WTC11 (cell line): ENCODE results near the gene ICAM3. TPM values are rescaled to one million over a fixed set of nuclear protein-coding genes. Genes with fewer than 3 reads are reported as not detected.

ENCODE experiments used
- ATAC-seq: fragments of 200-7000 bp; cut with Tn5 transposase; 2 replicates; pipeline ENCODE4 v1.10.0; 2021; ENCODE audit warnings: mild to moderate bottlenecking, moderate library complexity
- CTCF ChIA-PET: fragments of 300-600 bp; sonication (Branson Sonifier 250); formaldehyde crosslinking; loops from one replicate; lab custom pipeline; 2021; ENCODE audit warnings: antibody characterized with exemption; lab: Charles Lee
- POLR2A ChIA-PET: fragments of 350-600 bp; sonication (Branson Sonifier 250); formaldehyde crosslinking; loops from one replicate; lab custom pipeline; 2021; ENCODE audit warnings: antibody characterized with exemption; lab: Charles Lee
- DNase-seq: peaks from one replicate; pipeline ENCODE4 v3.0.0; 2021; ENCODE audit warnings: low spot score
- H3K27ac Mint-ChIP-seq: 2 replicates; pipeline ENCODE4 v1.8.0; 2021; ENCODE audit warnings: mixed read lengths
- H3K27me3 Mint-ChIP-seq: 2 replicates; pipeline ENCODE4 v1.8.0; 2021; ENCODE audit warnings: low read depth, mild to moderate bottlenecking, moderate library complexity, mixed read lengths
- H3K36me3 Mint-ChIP-seq: 2 replicates; pipeline ENCODE4 v1.8.0; 2021; ENCODE audit warnings: mixed read lengths
- H3K4me1 Mint-ChIP-seq: 2 replicates; pipeline ENCODE4 v1.8.0; 2022; ENCODE audit warnings: mixed read lengths
- H3K4me3 Mint-ChIP-seq: 2 replicates; pipeline ENCODE4 v1.8.0; 2021; ENCODE audit warnings: mild to moderate bottlenecking, moderate library complexity, mixed read lengths
- H3K9me3 Mint-ChIP-seq: 2 replicates; pipeline ENCODE4 v1.8.0; 2021; ENCODE audit warnings: mixed read lengths
- CBFB ChIP-seq: sonication (generic); formaldehyde crosslinking; IDR thresholded peaks from 2 replicates; pipeline ENCODE4 v1.8.1; 2022; ENCODE audit warnings: mild to moderate bottlenecking, low read depth, missing genetic modification reagents
- CDX4 ChIP-seq: fragments of 250-450 bp; sonication (Bioruptor Pico); IDR thresholded peaks from 2 replicates; pipeline ENCODE4 v1.9.0; 2021; ENCODE audit warnings: moderate library complexity, mild to moderate bottlenecking, inconsistent platforms, borderline replicate concordance
- CREB1 ChIP-seq: sonication (generic); formaldehyde crosslinking; IDR thresholded peaks from 2 replicates; pipeline ENCODE4 v1.8.0; 2023; ENCODE audit warnings: mild to moderate bottlenecking, missing genetic modification reagents
- CREM ChIP-seq: sonication (generic); formaldehyde crosslinking; IDR thresholded peaks from 2 replicates; pipeline ENCODE4 v1.8.1; 2022; ENCODE audit warnings: mild to moderate bottlenecking, missing genetic modification reagents, moderate library complexity
- CTCF ChIP-seq: fragments of 200-600 bp; IDR thresholded peaks from 2 replicates; pipeline ENCODE4 v1.8.0; 2022; ENCODE audit warnings: antibody characterized with exemption
- E2F4 ChIP-seq: sonication (generic); formaldehyde crosslinking; IDR thresholded peaks from 2 replicates; pipeline ENCODE4 v1.8.1; 2022; ENCODE audit warnings: low read depth, mild to moderate bottlenecking, moderate library complexity, missing genetic modification reagents, borderline replicate concordance
- EMX1 ChIP-seq: fragments of 250-450 bp; sonication (Bioruptor Pico); IDR thresholded peaks from 2 replicates; pipeline ENCODE4 v1.8.0; 2021; ENCODE audit warnings: mild to moderate bottlenecking
- FOXK1 ChIP-seq: sonication (generic); formaldehyde crosslinking; IDR thresholded peaks from 2 replicates; pipeline ENCODE4 v1.8.0; 2022; ENCODE audit warnings: mild to moderate bottlenecking, moderate library complexity, missing genetic modification reagents
- GABPB1 ChIP-seq: sonication (generic); formaldehyde crosslinking; IDR thresholded peaks from 2 replicates; pipeline ENCODE4 v1.8.1; 2023; ENCODE audit warnings: mild to moderate bottlenecking, missing genetic modification reagents
- GTF2I ChIP-seq: fragments of 250-450 bp; sonication (Bioruptor Pico); conservative IDR thresholded peaks from 2 replicates; pipeline ENCODE4 v1.4.0; 2021; ENCODE audit warnings: mild to moderate bottlenecking
- HMGA2 ChIP-seq: fragments of 250-450 bp; sonication (Bioruptor Pico); IDR thresholded peaks from 2 replicates; pipeline ENCODE4 v1.4.0; 2021; ENCODE audit warnings: mild to moderate bottlenecking, moderate library complexity
- KAT7 ChIP-seq: sonication (generic); formaldehyde crosslinking; IDR thresholded peaks from 2 replicates; pipeline ENCODE4 v1.8.1; 2023; ENCODE audit warnings: missing genetic modification reagents, mild to moderate bottlenecking, borderline replicate concordance
- NFATC4 ChIP-seq: fragments of 250-450 bp; sonication (Bioruptor Pico); IDR thresholded peaks from 2 replicates; pipeline ENCODE4 v1.9.0; 2021; ENCODE audit warnings: mild to moderate bottlenecking
- NFE2L1 ChIP-seq: sonication (generic); formaldehyde crosslinking; IDR thresholded peaks from 2 replicates; pipeline ENCODE4 v1.8.1; 2023; ENCODE audit warnings: missing genetic modification reagents
- NR3C1 ChIP-seq: sonication (generic); formaldehyde crosslinking; conservative IDR thresholded peaks from 2 replicates; pipeline ENCODE4 v1.8.1; 2023; ENCODE audit warnings: low read depth, mild to moderate bottlenecking, missing genetic modification reagents
- OVOL2 ChIP-seq: fragments of 250-450 bp; sonication (Bioruptor Pico); IDR thresholded peaks from 2 replicates; pipeline ENCODE4 v1.9.0; 2021; ENCODE audit warnings: mild to moderate bottlenecking, borderline replicate concordance
- RORB ChIP-seq: fragments of 250-450 bp; sonication (Bioruptor Pico); IDR thresholded peaks from 2 replicates; pipeline ENCODE4 v1.9.0; 2021; ENCODE audit warnings: mild to moderate bottlenecking
- SP1 ChIP-seq: sonication (generic); formaldehyde crosslinking; conservative IDR thresholded peaks from 2 replicates; pipeline ENCODE4 v1.8.1; 2022; ENCODE audit warnings: missing genetic modification reagents
- TEAD1 ChIP-seq: sonication (generic); formaldehyde crosslinking; IDR thresholded peaks from 2 replicates; pipeline ENCODE4 v1.8.0; 2022; ENCODE audit warnings: mild to moderate bottlenecking, missing genetic modification reagents
- TP53 ChIP-seq: sonication (generic); formaldehyde crosslinking; IDR thresholded peaks from 2 replicates; pipeline ENCODE4 v1.8.1; 2023; ENCODE audit warnings: mild to moderate bottlenecking, missing genetic modification reagents
- ZBTB43 ChIP-seq: sonication (generic); formaldehyde crosslinking; IDR thresholded peaks from 2 replicates; pipeline ENCODE4 v1.8.1; 2023; ENCODE audit warnings: mild to moderate bottlenecking, missing genetic modification reagents
- ZNF138 ChIP-seq: sonication (generic); formaldehyde crosslinking; conservative IDR thresholded peaks from 2 replicates; pipeline ENCODE4 v1.8.1; 2022; ENCODE audit warnings: mild to moderate bottlenecking, moderate library complexity, missing genetic modification reagents
- ZNF317 ChIP-seq: sonication (generic); formaldehyde crosslinking; IDR thresholded peaks from 2 replicates; pipeline ENCODE4 v1.8.1; 2023; ENCODE audit warnings: low read depth, mild to moderate bottlenecking, moderate library complexity, missing genetic modification reagents, borderline replicate concordance
- ZNF416 ChIP-seq: fragments of 250-450 bp; sonication (Bioruptor Pico); IDR thresholded peaks from 2 replicates; pipeline ENCODE4 v1.9.0; 2021; ENCODE audit warnings: mild to moderate bottlenecking, inconsistent platforms
- ZNF423 ChIP-seq: fragments of 250-450 bp; sonication (Bioruptor Pico); IDR thresholded peaks from 2 replicates; pipeline ENCODE4 v2.1.2; 2022; ENCODE audit warnings: mild to moderate bottlenecking, moderate library complexity
- total RNA-seq: library from RNA; stranded (reverse); gene quantifications from 3 replicates; pipeline ENCODE4 v1.2.3, GENCODE V29; 2021
- TF ChIP-seq, protein P1 (sequence below): sonication (generic); formaldehyde crosslinking; IDR thresholded peaks from 2 replicates; pipeline ENCODE4 v1.8.1; 2023; ENCODE audit warnings: mild to moderate bottlenecking, missing genetic modification reagents, moderate library complexity
- TF ChIP-seq, protein P2 (sequence below): sonication (generic); formaldehyde crosslinking; IDR thresholded peaks from 2 replicates; pipeline ENCODE4 v1.8.0; 2023; ENCODE audit warnings: missing genetic modification reagents
- TF ChIP-seq, protein P3 (sequence below): fragments of 250-450 bp; sonication (Bioruptor Pico); IDR thresholded peaks from 2 replicates; pipeline ENCODE4 v1.8.0; 2021; ENCODE audit warnings: mild to moderate bottlenecking
- TF ChIP-seq, protein P4 (sequence below): sonication (generic); formaldehyde crosslinking; IDR thresholded peaks from 2 replicates; pipeline ENCODE4 v1.8.0; 2022; ENCODE audit warnings: mild to moderate bottlenecking, missing genetic modification reagents

ICAM3 gene
- total RNA-seq, 1 experiment from 2014 or later, result 18.7 TPM

- CTCF ChIA-PET, result interaction anchor here (0.8 to 2.4 kb wide), 13 partner anchors 9 to 121 kb away, joined by 3 to 22 read pairs (median 4); partner anchors contain the start of genes ICAM1, ICAM4 and TYK2
- TF ChIP-seq, protein P1, sequence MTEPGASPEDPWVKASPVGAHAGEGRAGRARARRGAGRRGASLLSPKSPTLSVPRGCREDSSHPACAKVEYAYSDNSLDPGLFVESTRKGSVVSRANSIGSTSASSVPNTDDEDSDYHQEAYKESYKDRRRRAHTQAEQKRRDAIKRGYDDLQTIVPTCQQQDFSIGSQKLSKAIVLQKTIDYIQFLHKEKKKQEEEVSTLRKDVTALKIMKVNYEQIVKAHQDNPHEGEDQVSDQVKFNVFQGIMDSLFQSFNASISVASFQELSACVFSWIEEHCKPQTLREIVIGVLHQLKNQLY (CRISPR knock-in tag), result no peak
- TF ChIP-seq ZBTB43 (CRISPR knock-in tag) (peak; percentile 66; the same call in 1 of the 2 replicates), CDX4 (CRISPR knock-in tag) (no peak), ZNF317 (no peak), CTCF (no peak), TP53 (CRISPR knock-in tag) (no peak), EMX1 (CRISPR knock-in tag) (no peak), NR3C1 (CRISPR knock-in tag) (no peak), CREM (CRISPR knock-in tag) (no peak), GTF2I (no peak), CBFB (CRISPR knock-in tag) (no peak), CREB1 (CRISPR knock-in tag) (no peak), GABPB1 (CRISPR knock-in tag) (no peak), RORB (no peak), ZNF416 (0 out of 2 replicates have a peak, but pooled peaks have one; percentile 23), ZNF423 (no peak), KAT7 (CRISPR knock-in tag) (no peak), E2F4 (peak; percentile 65; the same call in 1 of the 2 replicates), SP1 (no peak; the same call in 1 of the 2 replicates), FOXK1 (CRISPR knock-in tag) (peak; percentile 48; the same call in 1 of the 2 replicates), OVOL2 (CRISPR knock-in tag) (no peak), HMGA2 (CRISPR knock-in tag) (no peak), NFE2L1 (CRISPR knock-in tag) (peak; percentile 49; the same call in 1 of the 2 replicates), ZNF138 (CRISPR knock-in tag) (no peak), TEAD1 (no peak), NFATC4 (CRISPR knock-in tag) (no peak)
- TF ChIP-seq, protein P2, sequence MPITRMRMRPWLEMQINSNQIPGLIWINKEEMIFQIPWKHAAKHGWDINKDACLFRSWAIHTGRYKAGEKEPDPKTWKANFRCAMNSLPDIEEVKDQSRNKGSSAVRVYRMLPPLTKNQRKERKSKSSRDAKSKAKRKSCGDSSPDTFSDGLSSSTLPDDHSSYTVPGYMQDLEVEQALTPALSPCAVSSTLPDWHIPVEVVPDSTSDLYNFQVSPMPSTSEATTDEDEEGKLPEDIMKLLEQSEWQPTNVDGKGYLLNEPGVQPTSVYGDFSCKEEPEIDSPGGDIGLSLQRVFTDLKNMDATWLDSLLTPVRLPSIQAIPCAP (CRISPR knock-in tag), result no peak
- TF ChIP-seq, protein P3, sequence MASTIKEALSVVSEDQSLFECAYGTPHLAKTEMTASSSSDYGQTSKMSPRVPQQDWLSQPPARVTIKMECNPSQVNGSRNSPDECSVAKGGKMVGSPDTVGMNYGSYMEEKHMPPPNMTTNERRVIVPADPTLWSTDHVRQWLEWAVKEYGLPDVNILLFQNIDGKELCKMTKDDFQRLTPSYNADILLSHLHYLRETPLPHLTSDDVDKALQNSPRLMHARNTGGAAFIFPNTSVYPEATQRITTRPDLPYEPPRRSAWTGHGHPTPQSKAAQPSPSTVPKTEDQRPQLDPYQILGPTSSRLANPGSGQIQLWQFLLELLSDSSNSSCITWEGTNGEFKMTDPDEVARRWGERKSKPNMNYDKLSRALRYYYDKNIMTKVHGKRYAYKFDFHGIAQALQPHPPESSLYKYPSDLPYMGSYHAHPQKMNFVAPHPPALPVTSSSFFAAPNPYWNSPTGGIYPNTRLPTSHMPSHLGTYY (CRISPR knock-in tag), result no peak
- TF ChIP-seq, protein P4, sequence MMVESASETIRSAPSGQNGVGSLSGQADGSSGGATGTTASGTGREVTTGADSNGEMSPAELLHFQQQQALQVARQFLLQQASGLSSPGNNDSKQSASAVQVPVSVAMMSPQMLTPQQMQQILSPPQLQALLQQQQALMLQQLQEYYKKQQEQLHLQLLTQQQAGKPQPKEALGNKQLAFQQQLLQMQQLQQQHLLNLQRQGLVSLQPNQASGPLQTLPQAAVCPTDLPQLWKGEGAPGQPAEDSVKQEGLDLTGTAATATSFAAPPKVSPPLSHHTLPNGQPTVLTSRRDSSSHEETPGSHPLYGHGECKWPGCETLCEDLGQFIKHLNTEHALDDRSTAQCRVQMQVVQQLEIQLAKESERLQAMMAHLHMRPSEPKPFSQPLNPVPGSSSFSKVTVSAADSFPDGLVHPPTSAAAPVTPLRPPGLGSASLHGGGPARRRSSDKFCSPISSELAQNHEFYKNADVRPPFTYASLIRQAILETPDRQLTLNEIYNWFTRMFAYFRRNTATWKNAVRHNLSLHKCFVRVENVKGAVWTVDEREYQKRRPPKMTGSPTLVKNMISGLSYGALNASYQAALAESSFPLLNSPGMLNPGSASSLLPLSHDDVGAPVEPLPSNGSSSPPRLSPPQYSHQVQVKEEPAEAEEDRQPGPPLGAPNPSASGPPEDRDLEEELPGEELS (CRISPR knock-in tag), result peak; percentile 71
Measured at GRCh38 chr19:10295847-10296591, 43.4 kb downstream of the ICAM3 start.

More at GRCh38 chr19:10295847-10296591, 43.4 kb downstream of the ICAM3 start:
- Mint-ChIP-seq H3K36me3 (no peaks in the 10 kb centered on the region), H3K9me3 (no peaks in the 10 kb centered on the region), H3K27ac (no peak overlapping the region), H3K4me1 (peaks cover 21% of the 10 kb centered on the region), H3K27me3 (peaks cover 87% of the 10 kb centered on the region), H3K4me3 (peak overlapping the region; percentile 76)
- POLR2A ChIA-PET, result interaction anchor here (0.7 to 1.0 kb wide), 3 partner anchors 14 to 44 kb away, joined by 3 to 4 read pairs (median 3); partner anchors contain the start of genes ICAM1 and ZGLP1
- DNase-seq (peak; percentile 61), ATAC-seq (no peak)
